KG1 (cell line): ENCODE measurements around the gene EID1.
"Not testable (repeated sequence)": the region's sequence is repeated elsewhere in the genome, so short reads cannot be mapped to it uniquely, and the experiment has no call there.

Experiments used
- DNase-seq: peaks from one replicate; lab custom pipeline; 2025; lab: John Stamatoyannopoulos, UW

The EID1 gene

GRCh38 chr15:48877630-48878595 lies at the start of gene EID1:
Gene EID1, plus strand, starts transcription at chr15:48878134. Its CDS starts 43 bp downstream, at chr15:48878177.
- DNase-seq = peak; percentile 82

- DNase-seq = no peak
Measured at GRCh38 chr15:48828471-48828870, 49.5 kb upstream of the EID1 start.

- no peak for DNase-seq
Measured at GRCh38 chr15:48828906-48829305, 49.0 kb upstream of the EID1 start.

GRCh38 chr15:48832648-48833047 lies 45.3 kb upstream of the EID1 start:
- DNase-seq = no peak

- DNase-seq = no peak
Measured at GRCh38 chr15:48833526-48834239, 44.3 kb upstream of the EID1 start.

- DNase-seq = no peak
Measured at GRCh38 chr15:48834756-48835155, 43.2 kb upstream of the EID1 start.

GRCh38 chr15:48842501-48842900 lies 35.4 kb upstream of the EID1 start:
- no peak for DNase-seq

GRCh38 chr15:48845123-48845522 lies 32.8 kb upstream of the EID1 start:
- no peak for DNase-seq

- no peak for DNase-seq
Measured at GRCh38 chr15:48850648-48851047, 27.3 kb upstream of the EID1 start.

GRCh38 chr15:48851956-48852355 lies 26.0 kb upstream of the EID1 start:
- DNase-seq = no peak

- not testable (repeated sequence) for DNase-seq
Measured at GRCh38 chr15:48854434-48854833, 23.5 kb upstream of the EID1 start.

GRCh38 chr15:48855501-48856440 lies 22.2 kb upstream of the EID1 start:
- DNase-seq = no peak

- no peak for DNase-seq
Measured at GRCh38 chr15:48856942-48857341, 21.0 kb upstream of the EID1 start.

GRCh38 chr15:48858401-48858800 lies 19.5 kb upstream of the EID1 start:
- DNase-seq = no peak

- DNase-seq = no peak
Measured at GRCh38 chr15:48859426-48859825, 18.5 kb upstream of the EID1 start.

GRCh38 chr15:48861813-48862431 lies 16.0 kb upstream of the EID1 start:
- peak; percentile 48 for DNase-seq

- peak; percentile 11 for DNase-seq
Measured at GRCh38 chr15:48862705-48863104, 15.2 kb upstream of the EID1 start.

- DNase-seq = no peak
Measured at GRCh38 chr15:48865370-48866079, 12.4 kb upstream of the EID1 start.

GRCh38 chr15:48866141-48866563 lies 11.8 kb upstream of the EID1 start:
- DNase-seq = no peak

- no peak for DNase-seq
Measured at GRCh38 chr15:48868023-48868422, 9.9 kb upstream of the EID1 start.

GRCh38 chr15:48868536-48868935 lies 9.4 kb upstream of the EID1 start:
- DNase-seq = no peak
